GM13976 (cell line): ENCODE results near the gene GCSAM.
A peak's percentile ranks its signal among the peaks of the same experiment; 100 is the strongest.

Experiments
- DNase-seq: peaks from one replicate; pipeline ENCODE4 v3.0.0; 2012; ENCODE audit warnings: low spot score
- in situ Hi-C: fragments of 300-500 bp; cut with MboI; formaldehyde crosslinking; loops from one replicate; pipeline ENCODE4 v1.12.0; 2022; ENCODE audit warnings: low sequenced_read_pairs, mixed read lengths, inconsistent platforms; ENCODE audit not compliant: unreplicated experiment
- TF ChIP-seq, protein P1 (sequence below): IDR thresholded peaks from 2 replicates; pipeline ENCODE4 v1.5.1; 2012; ENCODE audit warnings: borderline replicate concordance, mild to moderate bottlenecking; ENCODE audit not compliant: insufficient read depth; ENCODE audit errors: extremely low read depth, missing control alignments, control extremely low read depth

The GCSAM gene

DNA sequence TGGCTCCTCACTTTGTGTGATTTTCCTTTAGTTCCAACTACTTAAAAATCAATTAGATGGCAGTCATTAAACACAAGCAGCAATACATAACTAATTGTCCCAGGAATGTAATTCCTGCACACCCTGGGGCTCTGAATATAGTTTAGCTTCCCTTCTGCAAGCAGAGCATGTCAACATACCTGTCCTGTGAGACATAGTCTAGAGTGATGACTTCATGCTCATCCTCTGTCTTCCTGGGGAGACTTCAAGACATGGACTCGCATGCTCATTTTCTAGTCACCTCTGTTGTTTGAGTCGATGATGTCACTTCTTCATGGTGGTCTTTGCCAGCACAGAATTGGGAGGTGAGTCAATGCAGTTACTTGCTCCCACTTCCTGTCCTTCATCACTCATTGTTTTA, 31.1 kb downstream of the GCSAM start:
- DNase-seq: no peak
- in situ Hi-C loops: no loop called here
- TF ChIP-seq, protein P1, sequence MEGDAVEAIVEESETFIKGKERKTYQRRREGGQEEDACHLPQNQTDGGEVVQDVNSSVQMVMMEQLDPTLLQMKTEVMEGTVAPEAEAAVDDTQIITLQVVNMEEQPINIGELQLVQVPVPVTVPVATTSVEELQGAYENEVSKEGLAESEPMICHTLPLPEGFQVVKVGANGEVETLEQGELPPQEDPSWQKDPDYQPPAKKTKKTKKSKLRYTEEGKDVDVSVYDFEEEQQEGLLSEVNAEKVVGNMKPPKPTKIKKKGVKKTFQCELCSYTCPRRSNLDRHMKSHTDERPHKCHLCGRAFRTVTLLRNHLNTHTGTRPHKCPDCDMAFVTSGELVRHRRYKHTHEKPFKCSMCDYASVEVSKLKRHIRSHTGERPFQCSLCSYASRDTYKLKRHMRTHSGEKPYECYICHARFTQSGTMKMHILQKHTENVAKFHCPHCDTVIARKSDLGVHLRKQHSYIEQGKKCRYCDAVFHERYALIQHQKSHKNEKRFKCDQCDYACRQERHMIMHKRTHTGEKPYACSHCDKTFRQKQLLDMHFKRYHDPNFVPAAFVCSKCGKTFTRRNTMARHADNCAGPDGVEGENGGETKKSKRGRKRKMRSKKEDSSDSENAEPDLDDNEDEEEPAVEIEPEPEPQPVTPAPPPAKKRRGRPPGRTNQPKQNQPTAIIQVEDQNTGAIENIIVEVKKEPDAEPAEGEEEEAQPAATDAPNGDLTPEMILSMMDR: no peak

DNA sequence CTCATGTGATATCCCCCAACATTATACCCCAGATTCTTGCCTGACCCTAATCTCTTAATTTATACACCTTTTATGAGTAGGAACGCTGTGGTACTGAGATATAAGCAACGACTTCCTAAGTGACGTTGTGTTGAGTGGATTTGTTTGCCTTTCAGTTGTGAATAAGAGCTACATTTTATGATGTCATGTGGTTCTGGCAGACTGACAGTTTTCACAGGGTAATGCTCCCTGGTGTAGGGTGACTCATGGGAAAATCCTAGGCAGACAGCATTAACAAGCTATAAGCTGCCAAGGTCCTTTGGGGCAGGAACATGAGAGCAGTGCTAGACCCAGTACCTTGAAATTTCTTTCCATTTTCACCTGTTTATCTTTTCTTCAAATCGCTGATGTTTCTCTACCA, 35.7 kb downstream of the GCSAM start:
- no peak for DNase-seq
- TF ChIP-seq, protein P1: no peak
- in situ Hi-C loops: no loop called here

DNA sequence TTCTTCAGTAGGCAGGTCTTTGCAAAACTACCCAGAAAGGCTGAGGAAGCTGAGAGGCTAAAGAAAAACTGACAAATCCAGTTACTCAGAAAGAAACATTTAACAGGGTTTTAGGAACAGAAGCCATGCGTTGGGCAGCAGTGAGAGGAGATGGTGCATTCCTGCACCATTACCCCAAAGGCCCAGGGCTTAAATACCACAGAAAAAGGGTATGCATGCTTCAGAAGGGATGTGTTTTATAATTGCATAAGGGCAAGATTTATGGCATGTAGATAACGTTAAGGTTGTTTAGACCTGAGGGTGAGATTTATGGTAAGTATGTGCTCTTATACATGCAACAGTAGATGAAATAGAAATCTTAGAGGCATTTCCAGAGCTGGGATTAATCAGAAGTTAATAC, 36.9 kb downstream of the GCSAM start:
- in situ Hi-C loops: no loop called here
- DNase-seq: no peak
- TF ChIP-seq, protein P1: no peak

DNA sequence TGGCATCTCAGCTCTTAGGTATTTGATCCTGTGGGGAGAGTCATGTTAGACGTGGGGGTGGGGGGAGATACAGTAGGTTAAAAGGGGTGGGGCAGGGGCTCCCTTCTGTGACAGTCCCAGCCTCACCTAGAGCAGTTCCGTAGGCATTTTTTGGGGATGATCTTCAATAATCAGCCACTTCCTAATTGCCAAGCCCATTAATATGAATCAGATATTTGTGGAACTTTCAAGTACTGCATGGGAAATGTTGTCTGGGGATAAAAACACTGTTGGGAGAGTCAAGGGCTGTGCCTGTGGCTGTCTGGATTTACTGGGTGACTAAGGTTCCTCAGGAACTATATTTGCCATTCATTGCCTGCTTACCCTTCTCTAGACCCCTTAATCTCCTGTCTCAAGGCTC, 37.3 kb downstream of the GCSAM start:
- no peak for DNase-seq
- TF ChIP-seq, protein P1: no peak

DNA sequence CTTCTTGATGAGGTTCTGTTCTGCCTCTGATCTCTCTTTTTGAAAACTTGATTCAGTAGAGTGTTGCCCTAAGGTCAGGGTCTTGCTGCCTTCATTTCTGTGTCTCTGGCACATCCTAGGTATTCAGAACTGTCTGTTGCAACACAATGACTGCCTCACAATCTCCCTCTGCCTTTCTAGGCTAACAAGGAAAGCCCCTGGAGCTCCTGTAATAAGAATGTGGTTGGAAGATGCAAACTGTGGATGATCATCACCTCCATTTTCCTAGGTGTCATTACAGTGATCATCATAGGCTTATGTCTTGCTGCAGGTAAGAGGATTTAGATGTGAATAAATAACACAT, 39.9 kb downstream of the GCSAM start:
- no peak for DNase-seq
- TF ChIP-seq, protein P1: no peak
- in situ Hi-C loops: no loop called here

More for the DNA sequence above, 37.3 kb downstream of the GCSAM start:
- in situ Hi-C loops: no loop called here

DNA sequence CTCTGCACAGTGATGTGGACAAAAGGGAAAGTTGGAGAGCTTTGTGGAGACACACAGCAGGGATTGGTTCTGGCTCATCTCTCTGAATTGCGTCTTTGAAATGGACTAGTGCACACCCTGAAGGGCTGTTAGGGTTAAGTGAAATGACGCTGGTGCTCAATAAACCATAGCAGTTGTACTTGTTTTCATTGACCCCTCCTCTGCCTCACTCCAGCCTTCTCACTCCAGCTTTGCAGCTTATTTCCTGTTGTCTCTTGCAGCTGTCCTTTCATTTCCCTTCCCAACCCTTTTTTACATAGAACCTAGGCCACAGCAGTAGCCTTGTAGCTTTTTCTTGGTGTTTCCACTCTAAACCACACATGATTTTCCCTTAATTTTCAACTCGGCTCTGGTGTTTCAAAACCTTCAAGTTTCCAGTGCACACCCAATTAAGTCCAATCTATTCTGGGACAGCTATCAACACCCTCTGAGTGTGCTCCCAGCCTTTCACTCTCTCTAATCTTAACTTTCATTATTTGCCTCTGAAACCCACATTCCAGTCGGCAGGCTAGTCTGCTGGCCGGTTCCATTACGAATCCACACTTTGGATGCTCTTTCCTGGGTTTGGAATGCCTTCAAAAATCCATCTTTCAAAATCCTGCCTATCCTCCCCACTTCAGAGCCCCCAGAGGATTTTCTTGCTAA, 40.4 kb downstream of the GCSAM start:
- peak; percentile 38 for DNase-seq
- in situ Hi-C loops: no loop called here

More for the DNA sequence above, 40.4 kb downstream of the GCSAM start:
- TF ChIP-seq, protein P1: no peak
